NCI-H446 (cell line): ENCODE measurements around the gene PHACTR3.
"Not testable (repeated sequence)": the region's sequence is repeated elsewhere in the genome, so short reads cannot be mapped to it uniquely, and the experiment has no call there.

Experiments used
- DNase-seq, 2 experiments: peaks; one replicate each; lab custom pipeline; 2025; lab: John Stamatoyannopoulos, UW

PHACTR3 gene

DNA sequence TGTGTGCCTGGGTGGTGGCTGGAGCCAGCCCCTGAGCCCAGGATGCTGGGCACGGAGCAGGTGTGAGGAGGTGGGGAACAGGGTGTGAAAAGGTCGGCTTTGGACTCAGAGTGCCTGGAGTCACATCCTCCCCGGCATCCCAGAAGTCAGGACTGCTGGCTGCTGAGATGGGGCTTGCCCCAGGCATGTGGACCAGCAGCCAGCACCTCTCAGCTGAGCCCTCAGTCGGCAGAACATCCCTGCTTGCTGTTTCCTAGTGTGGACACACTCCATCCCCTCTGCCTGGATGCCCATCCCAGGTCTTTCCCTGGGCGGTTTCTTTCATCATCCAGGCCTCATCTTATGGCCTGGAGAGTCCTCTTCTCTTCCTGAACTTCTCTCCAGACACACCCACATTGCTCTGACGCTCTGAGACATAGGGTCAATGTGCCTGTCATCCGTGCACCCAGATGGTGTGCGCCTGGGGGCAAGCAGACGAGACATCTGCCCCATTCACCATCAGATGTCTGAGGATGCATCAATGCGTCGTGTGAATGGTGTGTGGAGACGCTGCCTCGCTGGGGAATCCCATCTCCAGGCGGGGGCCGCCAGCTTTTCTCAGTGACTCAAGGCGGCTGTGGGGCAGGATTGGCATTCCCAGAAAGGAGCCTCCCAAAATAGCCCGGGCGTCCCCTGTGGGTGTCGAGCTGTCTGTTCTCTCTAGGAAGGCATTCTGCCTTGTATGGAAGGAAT, 224.9 kb downstream of the PHACTR3 start:
- peak in 1 of 2 experiments; percentile 12 for DNase-seq

DNA sequence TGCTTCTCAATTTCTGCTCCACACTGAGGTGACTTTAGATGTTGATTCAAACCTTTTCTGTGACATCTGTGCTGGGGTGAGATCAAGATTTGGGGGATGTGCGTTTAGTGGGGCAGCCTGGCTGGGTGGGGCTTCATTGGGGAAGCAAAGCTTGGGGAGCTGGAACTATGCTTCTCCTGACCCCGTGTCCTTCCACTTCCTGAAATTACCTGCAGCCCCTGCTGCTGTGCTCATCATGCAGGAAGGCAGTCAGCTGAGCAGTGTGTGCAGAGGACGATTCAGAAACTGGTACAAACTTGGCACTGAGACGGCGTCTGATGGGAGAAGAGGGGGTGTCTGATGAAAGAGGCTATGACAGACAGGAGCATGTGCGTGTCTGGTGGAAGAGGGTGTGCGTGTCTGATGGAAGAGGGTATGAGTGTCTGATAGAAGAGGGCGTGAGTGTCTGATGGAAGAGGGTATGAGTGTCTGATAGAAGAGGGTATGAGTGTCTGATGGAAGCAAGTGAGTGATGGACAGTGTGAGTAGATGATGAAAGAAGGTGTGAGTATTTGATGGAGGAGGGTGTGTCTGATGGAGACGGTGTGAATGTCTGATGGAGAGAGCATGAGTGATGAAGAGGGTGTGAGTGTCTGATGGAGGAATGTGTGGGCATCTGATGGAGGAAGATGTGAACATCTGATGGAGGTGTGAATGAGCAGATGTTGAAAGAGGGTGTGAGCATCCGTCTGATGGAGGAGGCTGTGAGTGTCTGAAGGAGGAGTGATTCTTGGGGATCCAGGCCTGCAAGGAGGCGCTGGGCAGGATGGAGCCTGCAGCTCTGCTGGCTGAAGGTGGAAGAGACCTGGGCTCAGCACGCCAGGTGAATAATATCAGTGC, 225.7 kb downstream of the PHACTR3 start:
- no peak for DNase-seq

DNA sequence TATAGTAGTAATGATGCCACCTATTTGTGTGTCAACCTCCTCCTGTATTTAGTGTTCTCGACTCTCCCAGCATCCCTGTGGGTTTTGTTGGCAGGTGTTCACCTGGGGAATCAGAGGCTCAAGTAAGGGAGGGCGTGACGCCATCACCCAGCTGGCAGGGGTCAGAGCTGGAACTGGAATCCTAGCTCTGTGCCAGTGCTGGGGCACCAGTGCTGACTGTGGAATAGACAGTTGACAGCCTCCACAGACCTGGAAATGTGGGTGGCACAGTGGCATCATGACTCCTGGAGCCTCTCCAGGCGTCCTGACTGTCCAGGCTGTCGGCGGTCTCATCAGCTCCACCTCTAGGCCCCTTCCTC, 226.3 kb downstream of the PHACTR3 start:
- no peak for DNase-seq

DNA sequence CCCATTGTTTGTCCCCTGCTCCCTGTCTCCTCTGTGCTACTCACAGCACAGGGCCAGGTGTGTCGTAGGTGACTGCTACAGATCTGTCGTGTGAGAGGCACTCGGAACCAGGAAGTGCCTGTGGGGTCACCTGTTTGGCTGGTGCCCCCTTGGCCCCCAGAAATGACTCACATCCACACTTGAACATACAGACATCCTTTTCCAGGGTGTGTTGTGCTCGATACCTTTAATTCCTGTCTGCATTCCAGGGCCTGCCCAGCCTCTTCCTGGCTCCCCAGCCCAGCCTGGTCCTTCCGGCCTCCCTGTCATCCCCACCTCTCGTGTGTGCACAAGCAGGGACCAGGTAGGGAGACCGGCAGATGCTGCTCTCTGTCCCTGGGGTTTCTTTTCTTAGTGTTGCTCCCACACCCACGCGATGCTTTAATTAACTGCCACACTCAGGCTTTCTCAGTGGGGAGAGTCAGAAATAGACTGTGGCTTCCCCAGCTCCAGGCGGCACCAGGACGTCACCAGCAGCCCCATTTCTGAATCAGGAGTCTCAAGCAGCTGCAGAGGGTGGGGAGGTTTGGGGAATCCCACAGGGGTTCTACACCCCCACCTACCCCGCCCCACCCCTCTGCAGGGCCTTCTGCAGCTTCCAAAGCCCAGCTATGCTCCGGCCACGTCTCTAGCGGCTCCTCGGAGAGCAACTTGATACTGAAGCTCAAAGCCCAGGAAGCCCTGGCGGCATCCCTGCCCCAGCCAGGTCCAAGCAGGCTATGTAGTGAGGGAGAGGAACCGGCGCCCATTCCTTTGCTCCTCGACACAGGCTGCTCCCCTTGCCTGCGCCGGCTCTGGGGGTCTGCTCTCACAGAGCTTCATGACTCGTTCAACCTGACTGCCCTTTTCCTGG, 226.9 kb downstream of the PHACTR3 start:
- DNase-seq = no peak

DNA sequence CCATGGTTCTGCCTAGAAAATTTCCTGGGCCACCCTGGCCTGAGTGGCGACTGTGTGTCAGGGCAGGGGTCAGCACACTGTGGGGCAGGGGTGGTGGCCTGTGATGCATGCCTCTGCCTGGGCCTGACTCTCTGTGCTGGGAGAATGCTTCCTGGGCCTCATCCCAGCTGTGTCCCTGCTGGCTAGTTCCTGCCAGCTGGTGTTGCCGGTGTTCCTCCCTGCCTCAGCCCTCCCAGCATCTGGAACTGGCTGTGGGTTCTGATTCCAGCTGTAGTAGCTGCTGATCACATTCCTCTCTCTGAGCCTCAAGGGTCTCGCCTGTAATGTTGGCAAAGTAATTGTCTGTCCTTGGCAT, 227.6 kb downstream of the PHACTR3 start:
- DNase-seq = no peak

DNA sequence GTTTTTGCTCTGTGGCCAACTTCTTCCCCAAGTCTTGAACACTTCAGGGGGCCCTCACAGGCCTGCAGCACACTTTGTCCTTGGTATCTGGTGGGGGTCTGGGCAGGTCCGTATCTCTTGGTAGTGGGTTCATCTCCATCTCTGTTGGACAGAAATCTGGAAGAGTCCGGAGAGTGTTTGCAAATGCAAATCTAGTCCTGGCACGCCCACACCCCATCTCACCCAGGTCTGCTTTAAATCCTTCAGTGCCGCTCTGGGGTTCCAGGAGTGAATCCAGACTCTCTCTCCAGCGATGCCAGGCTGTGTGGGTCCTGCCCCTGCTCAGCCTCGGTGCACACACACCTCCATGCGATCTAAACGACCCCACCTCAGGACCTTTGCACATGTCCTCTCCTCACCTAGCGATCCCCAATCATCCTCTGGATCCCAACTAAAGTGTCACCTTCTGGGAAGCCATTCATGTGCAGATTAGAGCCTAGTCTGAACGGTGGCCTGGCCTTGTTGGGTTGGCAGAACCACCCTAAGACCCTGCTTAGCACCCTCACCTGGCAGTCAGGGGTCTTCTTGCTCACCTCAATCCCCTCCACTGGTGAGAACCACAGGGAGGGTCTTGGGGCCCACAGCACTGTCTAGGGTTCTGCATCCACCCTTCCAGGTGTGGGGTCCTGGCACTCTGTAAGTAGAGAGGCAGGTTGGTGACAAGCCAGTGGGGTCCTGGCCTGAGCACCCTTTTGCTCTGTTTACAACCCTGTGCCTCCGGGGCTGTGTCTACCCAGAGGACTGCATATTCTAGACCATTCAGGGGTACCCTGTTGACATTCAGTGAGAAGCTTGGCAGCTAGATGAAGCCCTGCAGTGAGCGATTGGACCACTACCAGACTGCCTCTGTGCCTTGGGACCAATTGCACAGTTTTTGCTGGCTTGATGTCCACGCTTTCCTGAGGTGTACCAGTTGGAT, 228.3 kb downstream of the PHACTR3 start:
- DNase-seq = peak in 1 of 2 experiments; percentile 3

DNA sequence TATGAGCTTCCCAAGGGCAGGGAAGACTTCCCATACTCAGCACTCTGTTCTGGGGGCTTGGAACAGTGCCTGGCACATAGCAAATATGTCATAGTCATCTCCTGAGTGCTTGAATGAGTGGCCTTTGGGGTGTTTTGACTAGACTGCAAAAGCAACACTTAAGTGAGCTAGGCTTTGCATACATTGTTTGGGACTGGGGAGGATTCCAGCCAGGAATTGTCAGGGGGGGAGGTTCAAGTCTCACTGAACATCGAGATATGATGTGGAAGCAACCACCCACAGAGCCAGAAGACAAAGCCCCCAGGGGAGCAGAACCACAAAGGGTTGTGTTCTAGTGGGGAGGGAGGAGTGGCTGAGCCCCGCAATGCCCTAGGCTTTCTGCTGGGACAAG, 230.7 kb downstream of the PHACTR3 start:
- DNase-seq = peak; percentile 44 to 47

DNA sequence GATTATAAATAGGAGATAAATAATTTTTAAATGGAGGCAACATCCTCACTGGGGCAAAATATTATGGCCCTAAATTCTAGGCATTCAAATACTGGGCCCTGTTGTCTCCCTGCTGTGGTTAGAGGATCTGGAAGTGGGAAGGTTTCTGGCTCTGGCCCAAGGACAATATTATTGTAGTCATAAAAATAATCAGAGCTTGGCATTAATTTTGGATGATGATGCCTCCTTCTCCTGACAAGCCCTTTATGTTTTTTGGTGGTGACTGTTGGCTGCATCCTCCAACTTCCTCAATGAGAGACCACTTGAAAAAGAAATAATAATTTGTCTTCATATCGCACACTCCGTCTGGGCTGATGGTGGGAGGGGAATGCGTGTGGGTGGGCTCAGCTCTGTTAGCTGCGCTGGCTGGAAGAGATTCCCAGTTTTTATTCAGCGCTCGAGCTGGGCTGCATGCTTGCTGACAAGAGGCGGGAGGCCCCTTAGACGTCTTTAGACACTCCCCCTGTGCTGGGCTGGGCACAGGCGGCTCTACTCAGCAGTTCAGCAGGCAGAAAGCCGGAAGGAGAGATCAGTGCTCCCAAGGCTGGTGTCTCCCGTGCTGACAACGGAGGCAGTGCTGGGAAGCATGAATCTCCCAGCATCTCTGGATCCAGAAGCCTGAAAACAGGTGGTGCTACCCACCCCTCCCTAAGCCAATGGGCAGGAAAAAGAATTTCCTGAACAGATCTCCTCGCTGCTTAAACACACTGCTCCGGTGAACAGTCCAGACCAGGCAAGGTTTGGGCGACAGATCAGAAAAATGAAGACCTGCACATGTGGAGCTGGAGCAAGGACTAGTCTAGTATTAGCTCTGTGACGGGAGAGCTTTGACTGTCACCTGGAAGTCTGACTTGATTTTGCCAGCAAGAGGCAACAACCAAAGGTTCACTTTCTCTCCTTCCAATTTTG, 231.4 kb downstream of the PHACTR3 start:
- DNase-seq = peak; percentile 70 to 85

DNA sequence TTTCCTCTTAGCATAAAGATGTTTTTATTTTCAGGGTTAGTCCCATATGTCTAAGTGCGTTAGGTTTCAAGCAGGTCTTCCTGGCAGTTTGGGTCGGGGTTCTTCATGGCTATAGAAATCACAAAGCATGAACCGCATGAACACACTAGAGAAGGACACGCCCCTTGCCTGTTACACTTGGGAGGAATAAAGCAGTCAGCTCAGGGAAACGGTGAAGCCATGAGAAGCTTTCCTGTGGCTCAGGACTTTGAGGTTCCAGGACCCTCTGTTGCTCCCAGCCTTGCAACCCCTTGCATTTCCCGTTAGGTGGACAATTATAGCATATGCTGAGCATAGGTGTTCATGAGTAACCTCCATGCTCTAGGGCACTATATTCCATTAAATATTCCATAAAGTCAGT, 232.4 kb downstream of the PHACTR3 start:
- no peak for DNase-seq

DNA sequence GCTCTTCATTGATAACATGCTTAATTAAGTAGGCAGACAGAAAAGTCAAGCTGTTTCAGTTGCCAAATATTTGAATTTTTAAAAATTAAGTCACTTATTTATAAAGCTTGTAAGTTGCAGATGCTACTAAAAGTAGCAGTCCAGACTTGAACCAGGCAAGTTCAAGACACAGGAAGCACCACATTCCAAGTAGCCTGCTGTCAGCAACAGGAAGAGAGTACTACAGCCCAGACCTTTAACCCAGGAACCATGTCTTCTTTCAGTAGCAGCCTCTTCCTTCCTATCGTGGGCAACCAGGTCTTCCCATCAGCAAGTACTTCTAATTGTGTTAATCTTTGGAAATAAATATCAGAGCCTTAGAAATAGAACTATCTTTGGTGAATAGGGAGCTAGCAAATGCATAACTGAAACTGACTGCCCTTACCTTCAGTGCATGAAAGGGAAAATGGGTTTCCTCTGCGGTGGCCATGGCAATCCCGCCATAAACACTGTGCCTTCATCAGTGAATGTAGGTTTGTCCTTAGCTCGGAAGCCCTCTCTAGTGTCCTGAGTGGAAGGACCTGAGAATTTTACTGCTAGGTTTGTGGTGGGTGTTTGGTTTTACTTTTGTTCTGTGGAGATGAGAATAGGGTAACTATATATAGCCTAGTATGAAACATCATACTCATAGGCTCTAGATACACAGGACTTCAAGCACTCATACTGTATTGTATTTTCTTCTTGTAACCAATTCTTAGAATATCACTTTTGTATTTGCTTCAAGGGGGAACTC, 233.5 kb downstream of the PHACTR3 start:
- DNase-seq = no peak

DNA sequence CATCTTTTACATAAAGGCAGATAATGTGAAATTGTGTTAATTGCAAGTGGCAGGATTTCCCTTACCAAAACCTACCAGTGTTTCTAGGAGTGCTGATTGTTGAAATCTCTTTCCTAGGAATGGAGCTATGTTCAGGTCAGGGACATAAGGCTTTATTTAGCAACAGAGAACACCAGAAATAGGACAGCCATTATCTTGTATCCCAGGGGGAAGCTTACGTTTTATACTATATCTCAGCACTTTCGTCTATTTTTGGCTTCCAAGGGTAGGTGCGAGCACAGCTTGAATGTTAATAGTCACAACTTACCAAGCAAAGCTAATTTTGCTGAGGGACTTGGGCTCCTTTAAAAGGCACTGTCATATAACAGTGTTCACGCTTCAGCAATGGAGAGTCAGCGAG, 235.1 kb downstream of the PHACTR3 start:
- DNase-seq = no peak

DNA sequence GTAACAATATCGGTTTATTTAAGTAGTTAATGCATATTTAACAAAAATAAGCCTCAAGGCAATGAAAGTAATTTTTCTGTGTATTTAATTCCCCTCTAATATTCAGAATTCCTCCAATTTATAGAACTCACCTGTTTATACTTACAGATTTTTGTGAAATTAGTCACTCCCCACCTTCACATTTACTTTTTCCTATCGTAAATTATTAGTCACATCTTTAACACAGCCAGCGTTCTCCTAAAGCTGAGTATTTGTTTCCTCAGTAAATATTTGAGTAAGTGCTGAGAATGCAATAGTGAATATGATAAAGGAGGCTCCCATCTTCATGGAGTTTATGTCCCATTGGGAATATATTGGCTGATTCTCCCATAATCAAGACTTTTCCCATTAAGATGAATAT, 241.1 kb downstream of the PHACTR3 start:
- no peak for DNase-seq

DNA sequence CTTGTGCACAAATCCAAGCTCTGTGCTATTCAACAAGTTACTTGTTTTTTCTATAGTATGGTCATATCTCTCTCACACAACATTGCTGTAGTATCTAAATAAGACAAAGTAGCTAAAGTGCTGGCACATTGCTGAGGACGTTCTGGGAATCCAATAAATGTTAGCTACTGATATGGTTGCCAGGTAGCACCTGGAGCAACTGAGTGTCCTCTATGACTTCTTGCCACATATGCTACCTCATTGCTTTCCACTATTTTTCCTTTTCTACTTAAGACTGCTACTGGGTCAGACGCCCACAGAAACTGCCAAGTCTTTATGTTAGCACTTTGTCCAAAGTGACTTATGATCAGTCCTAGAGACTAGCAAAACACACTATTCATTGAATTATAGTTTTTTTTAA, 243.8 kb downstream of the PHACTR3 start:
- no peak for DNase-seq

DNA sequence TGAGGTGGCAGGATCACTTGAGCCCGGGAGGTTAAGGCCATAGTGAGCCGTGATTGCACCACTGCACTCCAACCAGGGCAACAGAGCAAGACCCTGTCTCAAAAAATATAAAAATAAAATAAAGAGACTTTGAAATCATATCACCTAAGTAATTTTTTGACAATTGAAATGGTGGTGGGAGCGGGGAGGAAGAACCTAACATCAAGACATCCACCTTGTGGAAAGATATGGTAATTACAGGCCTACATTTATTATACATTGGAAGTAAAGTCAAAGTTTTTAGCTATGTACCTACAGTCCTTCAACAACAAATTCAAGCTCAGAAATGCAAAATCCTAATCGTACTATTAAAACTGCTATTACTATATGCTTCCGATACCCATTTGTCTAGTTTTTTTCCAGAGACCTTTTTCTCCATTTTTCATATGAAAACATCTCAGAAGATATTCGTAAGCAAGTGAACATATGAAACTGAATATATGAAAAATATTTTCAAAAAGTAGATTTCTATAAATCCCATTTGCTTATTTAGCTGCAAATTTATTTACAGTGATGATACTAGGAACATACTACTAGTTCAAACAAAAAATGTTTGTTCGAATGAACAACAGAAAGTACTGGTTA, 245.8 kb downstream of the PHACTR3 start:
- peak; percentile 9 to 52 for DNase-seq

DNA sequence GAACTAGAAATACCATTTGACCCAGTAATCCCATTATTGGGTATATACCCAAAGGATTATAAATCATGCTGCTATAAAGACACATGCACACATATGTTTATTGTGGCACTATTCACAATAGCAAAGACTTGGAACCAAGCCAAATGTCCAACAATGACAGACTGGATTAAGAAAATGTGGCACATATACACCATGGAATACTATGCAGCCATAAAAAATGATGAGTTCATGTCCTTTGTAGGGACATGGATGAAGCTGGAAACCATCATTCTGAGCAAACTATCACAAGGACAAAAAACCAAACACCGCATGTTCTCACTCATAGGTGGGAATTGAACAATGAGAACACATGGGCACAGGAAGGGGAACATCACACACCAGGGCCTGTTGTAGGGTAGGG, 252.2 kb downstream of the PHACTR3 start:
- not testable (repeated sequence) for DNase-seq

DNA sequence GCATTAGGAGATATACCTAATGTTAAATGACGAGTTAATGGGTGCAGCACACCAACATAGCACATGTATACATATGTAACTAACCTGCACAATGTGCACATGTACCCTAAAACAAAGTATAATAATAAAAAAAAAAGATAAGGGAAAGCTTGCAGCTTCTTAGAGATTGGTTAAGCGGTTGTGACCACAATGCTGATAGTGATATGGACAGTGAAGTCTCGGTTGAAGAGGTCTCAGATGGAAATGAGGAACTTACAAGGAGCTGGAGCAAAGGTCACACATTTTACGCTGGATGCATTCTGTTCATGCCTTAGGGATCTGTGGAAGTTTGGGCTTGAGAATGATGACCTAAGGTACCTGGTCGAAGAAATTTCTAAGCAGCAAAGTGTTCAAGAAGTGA, 252.6 kb downstream of the PHACTR3 start:
- DNase-seq = not testable (repeated sequence)

DNA sequence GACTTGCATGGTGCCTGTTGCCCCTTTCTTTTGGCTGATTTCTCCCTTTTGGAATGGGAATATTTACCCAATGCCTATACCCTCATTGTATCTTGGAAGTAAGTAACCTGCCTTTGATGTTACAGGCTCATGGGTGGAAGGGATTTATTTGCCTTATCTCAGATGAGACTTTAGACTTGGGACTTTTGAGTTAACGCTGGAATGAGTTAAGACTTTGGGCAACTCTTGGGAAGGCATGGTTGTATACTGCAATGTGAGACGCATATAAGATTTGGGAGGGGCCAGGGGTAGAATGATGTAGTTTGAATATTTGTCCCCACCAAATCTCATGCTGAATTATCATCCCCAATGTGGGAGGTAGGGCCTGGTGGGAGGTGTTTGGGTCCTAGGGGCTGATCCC, 253.6 kb downstream of the PHACTR3 start:
- DNase-seq = no peak

DNA sequence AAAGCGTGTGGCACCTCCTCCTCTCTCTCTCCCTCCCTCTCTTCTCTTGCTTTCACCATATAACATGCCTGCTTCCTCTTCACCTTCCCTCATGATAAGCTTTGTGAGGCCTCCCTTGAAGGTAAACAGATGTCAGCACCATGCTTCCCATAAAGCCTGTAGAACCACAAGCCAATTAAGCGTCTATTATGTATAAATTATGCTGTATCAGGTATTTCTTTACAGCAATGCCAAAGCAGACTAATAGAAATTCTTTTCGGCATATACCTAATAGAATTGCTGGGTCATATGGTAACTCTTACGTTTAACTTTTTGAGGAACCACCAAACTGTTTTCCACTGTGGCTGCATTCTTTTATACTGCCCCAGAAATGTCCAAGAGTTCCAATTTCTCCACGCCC, 254.1 kb downstream of the PHACTR3 start:
- no peak for DNase-seq

DNA sequence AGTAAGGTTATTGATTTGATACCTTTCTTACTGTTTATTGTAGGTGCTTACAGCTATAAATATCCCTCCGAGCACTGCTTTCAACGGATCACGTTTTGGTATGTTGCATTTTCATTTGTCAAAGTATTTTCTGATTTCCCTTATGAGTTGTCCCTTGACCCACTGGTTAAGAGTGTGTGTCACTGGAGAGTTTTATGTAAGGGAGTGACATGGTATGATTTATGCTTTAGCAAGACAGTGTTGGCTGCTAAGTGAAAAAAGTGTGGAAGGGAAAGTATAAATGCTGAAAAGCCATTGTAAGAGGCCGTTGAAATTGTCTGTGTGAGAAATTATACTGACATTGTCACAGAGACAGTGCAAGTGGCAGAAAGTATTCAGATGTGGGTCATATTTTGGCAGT, 257.1 kb downstream of the PHACTR3 start:
- DNase-seq = no peak
